Common myeloid progenitor, CD34-positive (primary cell): ENCODE results near the gene CHRDL2.

Source experiments
- CTCF ChIA-PET: fragments of 350-600 bp; sonication (Branson Sonifier 250); formaldehyde crosslinking; loops from one replicate; lab custom pipeline; 2021; ENCODE audit warnings: antibody characterized with exemption; lab: Charles Lee
- POLR2A ChIA-PET: fragments of 350-600 bp; sonication (Branson Sonifier 250); formaldehyde crosslinking; loops from one replicate; lab custom pipeline; 2021; ENCODE audit warnings: antibody characterized with exemption; lab: Charles Lee
- DNase-seq, 3 donors: peaks; one replicate each; pipeline versions ENCODE4 v3.0.0 to v3.0.0-alpha.2; 2013
- H3K27ac ChIP-seq, 2 experiments: 1 replicate in 1 of 2; 2 replicates in 1 of 2; pipeline ENCODE4 v1.7.0; 2013; ENCODE audit warnings: inconsistent platforms in 2 of 2, low read length in 2 of 2, mild to moderate bottlenecking in 2 of 2, low read depth in 1 of 2, moderate library complexity in 1 of 2; ENCODE audit not compliant: severe bottlenecking in 2 of 2, insufficient read depth in 1 of 2, poor library complexity in 1 of 2
- H3K27me3 ChIP-seq, 5 experiments: replicated peaks in 2 of 5; 1 replicate in 3 of 5; 2 replicates in 2 of 5; pipeline versions ENCODE4 v1.6.1 to v1.7.0; 2013; ENCODE audit warnings: low read length in 4 of 5, mild to moderate bottlenecking in 2 of 5, moderate library complexity in 2 of 5, inconsistent platforms in 1 of 5; ENCODE audit not compliant: insufficient read depth in 5 of 5, control insufficient read depth in 4 of 5
- H3K36me3 ChIP-seq, 4 experiments: 1 replicate in 2 of 4; 2 replicates in 2 of 4; pipeline versions ENCODE4 v1.6.1 to v1.7.0; 2013; ENCODE audit warnings: low read length in 3 of 4, control low read depth in 1 of 4, mild to moderate bottlenecking in 1 of 4; ENCODE audit not compliant: control insufficient read depth in 4 of 4, insufficient read depth in 4 of 4
- H3K4me1 ChIP-seq, 4 experiments: 1 replicate in 3 of 4; 2 replicates in 1 of 4; pipeline versions ENCODE4 v1.6.1 to v1.7.1; 2013; ENCODE audit warnings: low read length in 3 of 4, mild to moderate bottlenecking in 3 of 4, control low read depth in 1 of 4, inconsistent platforms in 1 of 4, moderate library complexity in 1 of 4; ENCODE audit not compliant: control insufficient read depth in 4 of 4, insufficient read depth in 4 of 4; ENCODE audit errors: control extremely low read depth in 1 of 4
- H3K4me3 ChIP-seq, 7 experiments: 1 replicate in 4 of 7; 2 replicates in 3 of 7; pipeline versions ENCODE4 v1.5.1 to v1.7.0; 2013; ENCODE audit warnings: mild to moderate bottlenecking in 7 of 7, low read length in 6 of 7, moderate library complexity in 6 of 7, inconsistent platforms in 2 of 7, low read depth in 2 of 7, control low read depth in 1 of 7; ENCODE audit not compliant: insufficient read depth in 4 of 7, control insufficient read depth in 1 of 7; ENCODE audit errors: extremely low read depth in 1 of 7
- H3K9me3 ChIP-seq, 5 experiments: 1 replicate in 4 of 5; 2 replicates in 1 of 5; pipeline versions ENCODE4 v1.6.1 to v1.7.1; 2013; ENCODE audit warnings: low read length in 4 of 5, mild to moderate bottlenecking in 2 of 5, inconsistent platforms in 1 of 5, low read depth in 1 of 5, moderate library complexity in 1 of 5; ENCODE audit not compliant: control insufficient read depth in 4 of 5, insufficient read depth in 2 of 5; ENCODE audit errors: control extremely low read depth in 1 of 5
- WGBS: methylation state at CpG from one replicate; pipeline ENCODE4 v1.1.5; 2013; ENCODE audit not compliant: insufficient coverage; 5-methylcytosine and 5-hydroxymethylcytosine counted together

The CHRDL2 gene

GRCh38 chr11:74646954-74647353 is 84.3 kb downstream of the CHRDL2 start:
- no peaks in the 10 kb centered on the region for H3K9me3 ChIP-seq
- H3K36me3 ChIP-seq = peaks cover 5 to 42% (median 8%) of the 10 kb centered on the region in 4 experiments
- DNase-seq = no peak
- H3K27me3 ChIP-seq = no peaks in the 10 kb centered on the region
- H3K27ac ChIP-seq = no peak overlapping the region
- POLR2A ChIA-PET = no interaction called here
- no peak overlapping the region for H3K4me3 ChIP-seq
- CTCF ChIA-PET = no interaction called here
- H3K4me1 ChIP-seq = no peaks in the 10 kb centered on the region
- WGBS = 97% methylated on average over 4 of the region's 7 CpGs
